HFFc6 (cell line): ENCODE measurements around the gene ACOT4. TPM values are rescaled to one million over a fixed set of nuclear protein-coding genes. Genes with fewer than 3 reads are reported as not detected.
"Not testable (repeated sequence)": the region's sequence is repeated elsewhere in the genome, so short reads cannot be mapped to it uniquely, and the experiment has no call there.

Source experiments
- DNase-seq: peaks from one replicate; pipeline ENCODE4 v3.0.0-alpha.2; 2018
- H3K27ac Mint-ChIP-seq: 2 replicates; pipeline ENCODE4 v1.8.0; 2020; ENCODE audit warnings: mild to moderate bottlenecking, mixed read lengths
- H3K27me3 Mint-ChIP-seq: 2 replicates; pipeline ENCODE4 v1.8.0; 2021; ENCODE audit warnings: mild to moderate bottlenecking, moderate library complexity, mixed read lengths; ENCODE audit not compliant: insufficient read depth
- H3K36me3 Mint-ChIP-seq: 2 replicates; pipeline ENCODE4 v1.8.0; 2021; ENCODE audit warnings: low read depth, mixed read lengths
- H3K4me1 Mint-ChIP-seq: 2 replicates; pipeline ENCODE4 v1.8.0; 2020; ENCODE audit warnings: low read depth, mixed read lengths
- H3K4me3 Mint-ChIP-seq: 2 replicates; pipeline ENCODE4 v1.8.0; 2020; ENCODE audit warnings: mild to moderate bottlenecking, moderate library complexity, mixed read lengths
- H3K9me3 Mint-ChIP-seq: 2 replicates; pipeline ENCODE4 v1.8.0; 2020; ENCODE audit warnings: mild to moderate bottlenecking, mixed read lengths
- CTCF ChIP-seq: fragments of 200-600 bp; sonication (generic); IDR thresholded peaks from 2 replicates; pipeline ENCODE4 v1.5.0; 2021; ENCODE audit warnings: antibody characterized with exemption, mild to moderate bottlenecking
- total RNA-seq, 6 experiments: library from RNA; stranded (reverse); fragmentation: NEBNext Ultra II Directional; extraction: Animal tissue kit (Norgen Biotek cat#: 25700); gene quantifications; 2 replicates in 1 of 6; 3 replicates in 5 of 6; pipeline ENCODE4 v1.2.3, GENCODE V29; 2021

Gene ACOT4
- total RNA-seq, 6 experiments from 2014 or later = not detected

DNA sequence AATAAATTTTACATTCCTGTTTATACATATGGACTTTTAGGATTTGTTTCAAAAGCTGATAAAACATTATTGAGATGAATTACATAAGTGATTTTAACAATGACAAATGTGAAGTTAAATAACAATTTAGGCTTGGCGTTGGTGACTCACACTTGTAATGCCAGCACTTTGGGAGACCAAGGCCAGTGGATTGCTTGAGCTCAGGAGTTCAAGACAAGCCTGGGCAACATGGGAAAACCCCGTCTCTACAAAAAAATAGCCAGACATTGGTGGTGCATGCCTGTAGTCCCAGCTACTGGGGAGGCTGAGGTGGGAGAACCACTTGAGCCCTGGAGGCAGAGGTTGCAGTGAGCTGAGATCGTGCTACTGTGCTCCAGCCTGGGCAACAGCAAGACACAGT, 15.3 kb upstream of the ACOT4 start:
- DNase-seq = no peak
- no peak overlapping the region for H3K4me3 Mint-ChIP-seq
- no peaks in the 10 kb centered on the region for H3K9me3 Mint-ChIP-seq
- H3K27me3 Mint-ChIP-seq = 0 out of 2 replicates have a peak, but pooled peaks cover 2% of the 10 kb centered on the region
- peaks cover 6% of the 10 kb centered on the region for H3K36me3 Mint-ChIP-seq
- no peak for TF ChIP-seq CTCF
- no peak overlapping the region for H3K27ac Mint-ChIP-seq
- no peaks in the 10 kb centered on the region for H3K4me1 Mint-ChIP-seq

GRCh38 chr14:73577214-73577613, 14.5 kb upstream of the ACOT4 start:
- H3K27ac Mint-ChIP-seq, H3K27me3 Mint-ChIP-seq, H3K4me1 Mint-ChIP-seq, H3K9me3 Mint-ChIP-seq, H3K4me3 Mint-ChIP-seq, H3K36me3 Mint-ChIP-seq, DNase-seq: not testable (repeated sequence)

GRCh38 chr14:73582102-73582979, 9.3 kb upstream of the ACOT4 start:
- H3K27me3 Mint-ChIP-seq, H3K4me1 Mint-ChIP-seq, H3K9me3 Mint-ChIP-seq, H3K27ac Mint-ChIP-seq, DNase-seq, H3K36me3 Mint-ChIP-seq, H3K4me3 Mint-ChIP-seq: not testable (repeated sequence)

GRCh38 chr14:73588695-73589094, 3.0 kb upstream of the ACOT4 start:
- Mint-ChIP-seq H3K27me3 (peaks cover 11% of the 10 kb centered on the region; the same call in 1 of the 2 replicates), H3K9me3 (peaks cover 5% of the 10 kb centered on the region; the same call in 1 of the 2 replicates), H3K4me1 (no peaks in the 10 kb centered on the region), H3K36me3 (no peaks in the 10 kb centered on the region; the same call in 1 of the 2 replicates), H3K4me3 (no peak overlapping the region), H3K27ac (no peak overlapping the region)
- DNase-seq = no peak
- TF ChIP-seq CTCF = no peak

DNA sequence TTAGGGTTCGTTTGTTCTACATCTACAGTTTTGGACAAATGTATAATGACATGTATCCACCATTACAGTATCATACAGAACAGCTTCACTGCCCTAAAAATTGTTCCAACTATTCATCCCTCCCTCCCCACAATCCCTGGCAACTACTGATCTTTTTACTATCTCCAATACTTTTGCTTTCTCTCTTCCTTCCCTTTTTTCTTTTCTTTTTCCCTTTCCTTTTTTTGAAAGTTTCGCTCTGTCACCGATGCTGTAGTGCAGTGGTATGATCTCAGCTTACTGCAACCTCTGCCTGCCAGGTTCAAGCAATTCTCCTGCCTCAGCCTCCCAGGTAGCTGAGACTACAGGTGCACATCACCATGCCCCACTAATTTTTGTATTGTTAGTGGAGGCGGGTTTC, 2.6 kb upstream of the ACOT4 start:
- Mint-ChIP-seq H3K27ac (no peak overlapping the region), H3K4me3 (no peak overlapping the region), H3K36me3 (no peaks in the 10 kb centered on the region; the same call in 1 of the 2 replicates), H3K4me1 (no peaks in the 10 kb centered on the region), H3K9me3 (peaks cover 5% of the 10 kb centered on the region; the same call in 1 of the 2 replicates), H3K27me3 (peaks cover 11% of the 10 kb centered on the region; the same call in 1 of the 2 replicates)
- TF ChIP-seq CTCF = no peak
- DNase-seq = no peak

DNA sequence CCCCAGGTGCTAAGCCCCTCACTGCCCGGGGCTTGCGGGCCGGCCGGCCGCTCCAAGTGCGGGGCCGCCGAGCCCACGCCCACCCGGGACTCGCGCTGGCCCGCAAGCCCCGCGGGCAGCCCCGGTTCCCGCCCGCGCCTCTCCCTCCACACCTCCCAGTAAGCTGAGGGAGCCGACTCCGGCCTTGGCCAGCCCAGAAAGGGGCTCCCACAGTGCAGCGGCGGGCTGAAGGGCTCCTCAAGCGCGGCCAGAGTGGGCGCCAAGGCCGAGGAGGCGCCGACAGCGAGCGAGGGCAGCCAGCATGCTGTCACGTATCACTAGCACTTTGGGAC, 1.0 kb upstream of the ACOT4 start:
- H3K4me3 Mint-ChIP-seq, H3K27me3 Mint-ChIP-seq, H3K36me3 Mint-ChIP-seq, H3K9me3 Mint-ChIP-seq, H3K27ac Mint-ChIP-seq, DNase-seq, H3K4me1 Mint-ChIP-seq: not testable (repeated sequence)

- TF ChIP-seq CTCF = no peak
- Mint-ChIP-seq H3K4me3 (no peak overlapping the region), H3K36me3 (no peaks in the 10 kb centered on the region; the same call in 1 of the 2 replicates)
Observed at GRCh38 chr14:73594491-73594890, 2.8 kb downstream of the ACOT4 start.

More at GRCh38 chr14:73594491-73594890, 2.8 kb downstream of the ACOT4 start:
- Mint-ChIP-seq H3K27ac (no peak overlapping the region), H3K9me3 (peaks cover 5% of the 10 kb centered on the region; the same call in 1 of the 2 replicates), H3K4me1 (no peaks in the 10 kb centered on the region), H3K27me3 (peaks cover 12% of the 10 kb centered on the region; the same call in 1 of the 2 replicates)
- no peak for DNase-seq
